Measurements from ENCODE around the gene CD99L2. TPM values are rescaled to one million over a fixed set of nuclear protein-coding genes. Genes with fewer than 3 reads are reported as not detected.

The CD99L2 gene
- total RNA-seq, 1 experiment from 2014 or later = 156 TPM

- Histone ChIP-seq H3K4me3 (ENCODE audit: low read depth in 2 of 2, low read length in 2 of 2) (no peak overlapping the region), H3K36me3 (ENCODE audit: control insufficient read depth, insufficient read depth, low read length) (no peaks in the 10 kb centered on the region; the same call in 1 of the 2 replicates), H3K27ac (ENCODE audit: low read length) (no peak overlapping the region), H3K27me3 (ENCODE audit: control insufficient read depth, insufficient read depth, low read length) (no peaks in the 10 kb centered on the region), H3K9me3 (ENCODE audit: control insufficient read depth, insufficient read depth, low read depth, low read length) (no peaks in the 10 kb centered on the region), H3K4me1 (ENCODE audit: control insufficient read depth, insufficient read depth, low read length) (no peaks in the 10 kb centered on the region)
- intact Hi-C loops (cut with micrococcal nuclease; ENCODE audit: unreplicated experiment) (no loop called here), in situ Hi-C loops (cut with HindIII; ENCODE audit: low pct_unique_long_range_greater_than_20kb, low sequenced_read_pairs) (no loop called here)
- no peak for ATAC-seq
- TSS peak; percentile 41 for BruUV-seq (replicated peaks)
- POLR2A ChIA-PET = no interaction called here
- DNase-seq (ENCODE audit: low read depth, low spot score) = no peak
- TF ChIP-seq CTCF (IDR thresholded peaks at IDR 0.05) = no peak
- TF ChIP-seq TCF7L2 (IDR thresholded peaks at IDR 0.05; ENCODE audit: low read depth, low read length) = no peak
- no peak for TF ChIP-seq REST (IDR thresholded peaks at IDR 0.05; ENCODE audit: insufficient read depth in 1 of 2, low read depth in 2 of 2, low read length in 1 of 2)
- TF ChIP-seq SIN3A (IDR thresholded peaks at IDR 0.05; ENCODE audit: borderline replicate concordance, insufficient read depth, low read depth, low read length) = no peak
- TF ChIP-seq POLR2AphosphoS5 (IDR thresholded peaks at IDR 0.05; ENCODE audit: low read depth, low read length) = no peak
- CTCF ChIA-PET = interaction anchor here (1.5 kb wide), 1 partner anchor 9 kb away, joined by 3 read pairs; no protein-coding TSS in a partner anchor
These were observed 135.1 kb downstream of the CD99L2 start for GRCh38 chrX:150763303-150763797.

- no TSS peak for BruUV-seq (replicated peaks)
- no peak overlapping the region for H3K27ac ChIP-seq (ENCODE audit: low read length)
- intact Hi-C loops (cut with micrococcal nuclease; ENCODE audit: unreplicated experiment) = no loop called here
- TF ChIP-seq TCF7L2 (IDR thresholded peaks at IDR 0.05; ENCODE audit: low read depth, low read length) (no peak), REST (IDR thresholded peaks at IDR 0.05; ENCODE audit: insufficient read depth in 1 of 2, low read depth in 2 of 2, low read length in 1 of 2) (no peak), CTCF (IDR thresholded peaks at IDR 0.05) (no peak), SIN3A (IDR thresholded peaks at IDR 0.05; ENCODE audit: borderline replicate concordance, insufficient read depth, low read depth, low read length) (no peak), POLR2AphosphoS5 (IDR thresholded peaks at IDR 0.05; ENCODE audit: low read depth, low read length) (no peak)
- in situ Hi-C loops (cut with HindIII; ENCODE audit: low pct_unique_long_range_greater_than_20kb, low sequenced_read_pairs) = no loop called here
- H3K27me3 ChIP-seq (ENCODE audit: control insufficient read depth, insufficient read depth, low read length) = no peaks in the 10 kb centered on the region
- no peaks in the 10 kb centered on the region for H3K9me3 ChIP-seq (ENCODE audit: control insufficient read depth, insufficient read depth, low read depth, low read length)
- POLR2A ChIA-PET = interaction anchor here (0.6 kb wide), 1 partner anchor 117 kb away, joined by 4 read pairs; no protein-coding TSS in a partner anchor
- no peaks in the 10 kb centered on the region for H3K4me1 ChIP-seq (ENCODE audit: control insufficient read depth, insufficient read depth, low read length)
- CTCF ChIA-PET = interaction anchor here (1.5 kb wide), 1 partner anchor 10 kb away, joined by 3 read pairs; no protein-coding TSS in a partner anchor
- ATAC-seq (no peak), DNase-seq (ENCODE audit: low read depth, low spot score) (no peak)
- H3K4me3 ChIP-seq (ENCODE audit: low read depth in 2 of 2, low read length in 2 of 2) = no peak overlapping the region
- no peaks in the 10 kb centered on the region; the same call in 1 of the 2 replicates for H3K36me3 ChIP-seq (ENCODE audit: control insufficient read depth, insufficient read depth, low read length)
These were observed 136.0 kb downstream of the CD99L2 start for GRCh38 chrX:150762258-150763165.
